Vagina (tissue), 2 donors: ENCODE results near the gene MAST2.

ENCODE experiments used
- POLR2A ChIP-seq, 2 donors: fragments of 450-650 bp; IDR thresholded peaks; one replicate each; pipeline ENCODE4 v1.6.1; 2017; ENCODE audit warnings: antibody characterized with exemption in 2 of 2, mild to moderate bottlenecking in 2 of 2, moderate library complexity in 2 of 2
- POLR2AphosphoS5 ChIP-seq, 2 donors: sonication (generic); formaldehyde crosslinking; IDR thresholded peaks; one replicate each; pipeline ENCODE4 v1.9.0; 2017; ENCODE audit warnings: antibody characterized with exemption in 2 of 2, mild to moderate bottlenecking in 2 of 2, low read depth in 1 of 2; ENCODE audit not compliant: insufficient read depth in 1 of 2
- TF ChIP-seq, protein P1 (sequence below), 3 experiments: fragments of 450-650 bp in 2 of 3; fragments of 200-600 bp in 1 of 3; sonication (generic) in 1 of 3; IDR thresholded peaks; one replicate each; pipeline ENCODE4 v1.5.1; 2017 to 2019; ENCODE audit warnings: antibody characterized with exemption in 3 of 3, mild to moderate bottlenecking in 2 of 3, moderate library complexity in 2 of 3

DNA sequence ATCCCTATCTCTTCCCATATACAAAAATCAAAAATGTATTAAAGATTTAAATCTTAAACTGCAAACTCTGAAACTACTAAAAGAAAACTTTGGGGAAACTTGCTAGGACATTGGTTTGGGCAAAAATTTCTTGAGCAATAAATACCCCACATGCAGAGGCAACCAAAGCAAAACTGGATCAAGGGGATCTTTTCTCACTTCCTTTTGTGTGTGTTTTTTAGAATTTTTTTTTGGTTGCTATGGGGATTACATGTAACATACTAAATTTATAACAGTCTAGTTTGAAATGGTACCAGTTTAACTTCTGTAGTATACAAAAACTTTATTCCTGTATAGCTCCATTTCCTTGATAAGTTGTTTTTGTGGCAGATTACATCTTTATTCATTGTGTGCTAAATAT is 16.8 kb downstream of the MAST2 start:
- TF ChIP-seq, protein P1, sequence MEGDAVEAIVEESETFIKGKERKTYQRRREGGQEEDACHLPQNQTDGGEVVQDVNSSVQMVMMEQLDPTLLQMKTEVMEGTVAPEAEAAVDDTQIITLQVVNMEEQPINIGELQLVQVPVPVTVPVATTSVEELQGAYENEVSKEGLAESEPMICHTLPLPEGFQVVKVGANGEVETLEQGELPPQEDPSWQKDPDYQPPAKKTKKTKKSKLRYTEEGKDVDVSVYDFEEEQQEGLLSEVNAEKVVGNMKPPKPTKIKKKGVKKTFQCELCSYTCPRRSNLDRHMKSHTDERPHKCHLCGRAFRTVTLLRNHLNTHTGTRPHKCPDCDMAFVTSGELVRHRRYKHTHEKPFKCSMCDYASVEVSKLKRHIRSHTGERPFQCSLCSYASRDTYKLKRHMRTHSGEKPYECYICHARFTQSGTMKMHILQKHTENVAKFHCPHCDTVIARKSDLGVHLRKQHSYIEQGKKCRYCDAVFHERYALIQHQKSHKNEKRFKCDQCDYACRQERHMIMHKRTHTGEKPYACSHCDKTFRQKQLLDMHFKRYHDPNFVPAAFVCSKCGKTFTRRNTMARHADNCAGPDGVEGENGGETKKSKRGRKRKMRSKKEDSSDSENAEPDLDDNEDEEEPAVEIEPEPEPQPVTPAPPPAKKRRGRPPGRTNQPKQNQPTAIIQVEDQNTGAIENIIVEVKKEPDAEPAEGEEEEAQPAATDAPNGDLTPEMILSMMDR (IDR thresholded peaks at IDR 0.05) = no peak
- no peak for TF ChIP-seq POLR2AphosphoS5 (IDR thresholded peaks at IDR 0.05; ENCODE audit: insufficient read depth in 1 of 2, low read depth in 1 of 2)
- no peak for TF ChIP-seq POLR2A (IDR thresholded peaks at IDR 0.05)
